ENCODE data around the gene SLC35D1. TPM values are rescaled to one million over a fixed set of nuclear protein-coding genes. Genes with fewer than 3 reads are reported as not detected.
A peak's percentile ranks its signal among the peaks of the same experiment; 100 is the strongest.

The SLC35D1 gene
- total and polyA plus RNA-seq, 2 of the 13 experiments (the other 11 are each of a cell fraction or from before 2014, with no cell fraction given) = 12.4 to 41.5 TPM

DNA sequence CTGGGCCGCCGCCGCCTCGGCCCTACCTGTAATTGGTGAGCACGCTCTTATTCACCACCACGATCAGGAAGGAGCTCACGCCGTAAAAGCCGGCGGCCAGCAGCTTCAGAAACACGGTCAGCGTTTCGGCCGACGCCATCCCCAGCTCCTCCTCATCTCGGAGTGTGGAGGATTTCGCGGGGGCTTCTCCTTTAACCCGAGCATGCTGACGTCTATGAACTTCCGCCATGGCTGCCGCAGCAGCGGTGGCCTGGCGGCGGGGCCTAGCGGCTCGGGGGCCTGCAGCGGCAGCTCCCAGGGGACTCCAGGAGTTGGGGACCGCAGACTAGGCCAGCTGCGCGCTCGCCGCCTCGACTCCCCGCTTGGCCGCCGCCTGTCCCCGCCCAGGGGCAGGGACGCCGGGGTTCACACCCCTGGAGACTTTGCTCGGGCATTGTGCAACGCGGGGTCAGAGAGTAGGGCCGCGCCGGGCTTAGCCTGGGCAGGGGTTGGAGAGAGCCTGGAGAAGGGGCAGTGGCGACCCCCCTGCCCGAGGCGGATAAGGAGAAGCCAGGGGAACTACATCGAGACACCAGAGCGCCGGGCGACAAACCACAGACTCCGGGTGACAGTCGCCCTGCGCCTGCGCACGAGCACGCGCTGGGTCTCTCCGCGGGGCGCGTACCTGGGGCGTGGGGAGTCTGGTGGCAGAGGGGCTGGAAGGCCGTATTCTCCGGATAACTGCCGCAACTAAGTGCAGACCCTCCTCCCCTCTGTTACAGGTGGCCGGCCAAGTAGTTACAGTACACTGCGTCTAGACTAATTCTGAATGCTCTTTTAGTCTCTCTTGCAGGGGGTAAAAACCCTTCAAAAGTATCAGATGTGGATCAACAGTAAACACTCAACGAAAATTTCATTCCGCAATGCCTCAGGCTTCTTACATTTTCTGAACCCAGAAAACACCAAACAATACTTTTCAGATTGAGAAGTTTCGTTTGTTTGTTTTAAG is at the start of gene SLC35D1 (continued):
- TF ChIP-seq SP1 (IDR thresholded peaks at IDR 0.05) = no peak
- TF ChIP-seq SP1 (CRISPR knock-in tag; IDR thresholded peaks at IDR 0.05) = 0 out of 2 replicates have a peak, but pooled peaks have one; percentile 21
- TF ChIP-seq ZFAT (CRISPR knock-in tag; conservative IDR thresholded peaks at IDR 0.05) = no peak
- TF ChIP-seq, protein P1, sequence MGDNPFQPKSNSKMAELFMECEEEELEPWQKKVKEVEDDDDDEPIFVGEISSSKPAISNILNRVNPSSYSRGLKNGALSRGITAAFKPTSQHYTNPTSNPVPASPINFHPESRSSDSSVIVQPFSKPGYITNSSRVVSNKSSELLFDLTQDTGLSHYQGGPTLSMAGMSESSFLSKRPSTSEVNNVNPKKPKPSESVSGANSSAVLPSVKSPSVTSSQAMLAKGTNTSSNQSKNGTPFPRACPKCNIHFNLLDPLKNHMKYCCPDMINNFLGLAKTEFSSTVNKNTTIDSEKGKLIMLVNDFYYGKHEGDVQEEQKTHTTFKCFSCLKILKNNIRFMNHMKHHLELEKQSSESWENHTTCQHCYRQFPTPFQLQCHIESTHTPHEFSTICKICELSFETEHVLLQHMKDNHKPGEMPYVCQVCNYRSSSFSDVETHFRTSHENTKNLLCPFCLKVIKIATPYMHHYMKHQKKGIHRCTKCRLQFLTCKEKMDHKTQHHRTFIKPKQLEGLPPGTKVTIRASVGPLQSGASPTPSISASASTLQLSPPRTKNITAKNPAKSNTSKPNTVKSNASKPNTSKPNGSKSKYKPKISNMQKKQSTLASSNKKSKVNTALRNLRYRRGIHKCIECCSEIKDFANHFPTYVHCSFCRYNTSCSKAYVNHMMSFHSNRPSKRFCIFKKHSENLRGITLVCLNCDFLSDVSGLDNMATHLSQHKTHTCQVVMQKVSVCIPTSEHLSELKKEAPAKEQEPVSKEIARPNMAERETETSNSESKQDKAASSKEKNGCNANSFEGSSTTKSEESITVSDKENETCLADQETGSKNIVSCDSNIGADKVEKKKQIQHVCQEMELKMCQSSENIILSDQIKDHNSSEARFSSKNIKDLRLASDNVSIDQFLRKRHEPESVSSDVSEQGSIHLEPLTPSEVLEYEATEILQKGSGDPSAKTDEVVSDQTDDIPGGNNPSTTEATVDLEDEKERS (CRISPR knock-in tag; IDR thresholded peaks at IDR 0.05) = 0 out of 2 replicates have a peak, but pooled peaks have one; percentile 57
- TF ChIP-seq TOPORS (CRISPR knock-in tag; IDR thresholded peaks at IDR 0.05) = peak; percentile 56; the same call in 1 of the 2 replicates
- TF ChIP-seq, protein P2, sequence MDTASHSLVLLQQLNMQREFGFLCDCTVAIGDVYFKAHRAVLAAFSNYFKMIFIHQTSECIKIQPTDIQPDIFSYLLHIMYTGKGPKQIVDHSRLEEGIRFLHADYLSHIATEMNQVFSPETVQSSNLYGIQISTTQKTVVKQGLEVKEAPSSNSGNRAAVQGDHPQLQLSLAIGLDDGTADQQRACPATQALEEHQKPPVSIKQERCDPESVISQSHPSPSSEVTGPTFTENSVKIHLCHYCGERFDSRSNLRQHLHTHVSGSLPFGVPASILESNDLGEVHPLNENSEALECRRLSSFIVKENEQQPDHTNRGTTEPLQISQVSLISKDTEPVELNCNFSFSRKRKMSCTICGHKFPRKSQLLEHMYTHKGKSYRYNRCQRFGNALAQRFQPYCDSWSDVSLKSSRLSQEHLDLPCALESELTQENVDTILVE (CRISPR knock-in tag; IDR thresholded peaks at IDR 0.05) = peak; percentile 39
- TF ChIP-seq, protein P3, sequence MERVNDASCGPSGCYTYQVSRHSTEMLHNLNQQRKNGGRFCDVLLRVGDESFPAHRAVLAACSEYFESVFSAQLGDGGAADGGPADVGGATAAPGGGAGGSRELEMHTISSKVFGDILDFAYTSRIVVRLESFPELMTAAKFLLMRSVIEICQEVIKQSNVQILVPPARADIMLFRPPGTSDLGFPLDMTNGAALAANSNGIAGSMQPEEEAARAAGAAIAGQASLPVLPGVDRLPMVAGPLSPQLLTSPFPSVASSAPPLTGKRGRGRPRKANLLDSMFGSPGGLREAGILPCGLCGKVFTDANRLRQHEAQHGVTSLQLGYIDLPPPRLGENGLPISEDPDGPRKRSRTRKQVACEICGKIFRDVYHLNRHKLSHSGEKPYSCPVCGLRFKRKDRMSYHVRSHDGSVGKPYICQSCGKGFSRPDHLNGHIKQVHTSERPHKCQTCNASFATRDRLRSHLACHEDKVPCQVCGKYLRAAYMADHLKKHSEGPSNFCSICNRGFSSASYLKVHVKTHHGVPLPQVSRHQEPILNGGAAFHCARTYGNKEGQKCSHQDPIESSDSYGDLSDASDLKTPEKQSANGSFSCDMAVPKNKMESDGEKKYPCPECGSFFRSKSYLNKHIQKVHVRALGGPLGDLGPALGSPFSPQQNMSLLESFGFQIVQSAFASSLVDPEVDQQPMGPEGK (CRISPR knock-in tag; IDR thresholded peaks at IDR 0.05) = peak; percentile 85
- no peak for TF ChIP-seq ZNF790 (CRISPR knock-in tag; IDR thresholded peaks at IDR 0.05; ENCODE audit: borderline replicate concordance)
- peak; percentile 1; the same call in 1 of the 2 replicates for TF ChIP-seq SIN3A (IDR thresholded peaks at IDR 0.05; ENCODE audit: borderline replicate concordance, low read depth, low read length)
- peak; percentile 49; the same call in 1 of the 2 replicates for TF ChIP-seq SPEN (CRISPR knock-in tag; IDR thresholded peaks at IDR 0.05; ENCODE audit: low read depth)
- TF ChIP-seq GTF3A (CRISPR knock-in tag; conservative IDR thresholded peaks at IDR 0.05) = no peak
- TF ChIP-seq ZNF747 (CRISPR knock-in tag; IDR thresholded peaks at IDR 0.05; ENCODE audit: borderline replicate concordance) = peak; percentile 96; the same call in 1 of the 2 replicates
- TF ChIP-seq GFI1 (CRISPR knock-in tag; IDR thresholded peaks at IDR 0.05; ENCODE audit: borderline replicate concordance) = peak; percentile 52; the same call in 1 of the 2 replicates
- peak; percentile 76; the same call in 1 of the 2 replicates for TF ChIP-seq ZNF563 (CRISPR knock-in tag; IDR thresholded peaks at IDR 0.05)
- TF ChIP-seq, protein P4, sequence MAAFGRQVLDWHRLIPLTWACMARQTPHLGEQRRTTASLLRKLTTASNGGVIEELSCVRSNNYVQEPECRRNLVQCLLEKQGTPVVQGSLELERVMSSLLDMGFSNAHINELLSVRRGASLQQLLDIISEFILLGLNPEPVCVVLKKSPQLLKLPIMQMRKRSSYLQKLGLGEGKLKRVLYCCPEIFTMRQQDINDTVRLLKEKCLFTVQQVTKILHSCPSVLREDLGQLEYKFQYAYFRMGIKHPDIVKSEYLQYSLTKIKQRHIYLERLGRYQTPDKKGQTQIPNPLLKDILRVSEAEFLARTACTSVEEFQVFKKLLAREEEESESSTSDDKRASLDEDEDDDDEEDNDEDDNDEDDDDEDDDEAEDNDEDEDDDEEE (CRISPR knock-in tag; IDR thresholded peaks at IDR 0.05) = no peak
- TF ChIP-seq ZNF746 (CRISPR knock-in tag; IDR thresholded peaks at IDR 0.05) = no peak; the same call in 1 of the 2 replicates
- TF ChIP-seq MED13 (CRISPR knock-in tag; IDR thresholded peaks at IDR 0.05) = 0 out of 2 replicates have a peak, but pooled peaks have one; percentile 49
- TF ChIP-seq RAD51 (IDR thresholded peaks at IDR 0.05; ENCODE audit: borderline replicate concordance) = no peak
- no peak for TF ChIP-seq ZNF383 (CRISPR knock-in tag; IDR thresholded peaks at IDR 0.05; ENCODE audit: borderline replicate concordance)
- no peak; the same call in 1 of the 2 replicates for TF ChIP-seq ARNT2 (CRISPR knock-in tag; IDR thresholded peaks at IDR 0.05; ENCODE audit: low read depth)
- TF ChIP-seq ZNF879 (CRISPR knock-in tag; IDR thresholded peaks at IDR 0.05) = 0 out of 2 replicates have a peak, but pooled peaks have one; percentile 28
